ENCODE measurements around the gene MPZL3.

MPZL3 gene

GRCh38 chr11:118264569-118265465 lies 12.7 kb upstream of the MPZL3 start:
- DNase-seq: no peak

- peak; percentile 29 for DNase-seq
Measured at GRCh38 chr11:118263695-118264568, 11.8 kb upstream of the MPZL3 start, which contains the start of gene MPZL2. Gene MPZL2, minus strand, starts transcription at chr11:118264297. Its CDS starts 144 bp downstream, at chr11:118264153.

- DNase-seq: no peak
Measured at GRCh38 chr11:118263112-118263511, 10.9 kb upstream of the MPZL3 start.

GRCh38 chr11:118260353-118260752 lies 8.2 kb upstream of the MPZL3 start:
- DNase-seq: no peak

GRCh38 chr11:118259138-118259537 lies 7.0 kb upstream of the MPZL3 start:
- DNase-seq: no peak

- DNase-seq: peak; percentile 36
Measured at GRCh38 chr11:118258410-118258809, 6.2 kb upstream of the MPZL3 start.

- no peak for DNase-seq
Measured at GRCh38 chr11:118252688-118253087, 523 bp upstream of the MPZL3 start.

GRCh38 chr11:118247041-118247440 lies 5.1 kb downstream of the MPZL3 start:
- DNase-seq: peak; percentile 54

GRCh38 chr11:118245936-118246562 lies 6.1 kb downstream of the MPZL3 start:
- DNase-seq: no peak

- DNase-seq: no peak
Measured at GRCh38 chr11:118243993-118244762, 8.0 kb downstream of the MPZL3 start.

GRCh38 chr11:118243161-118243560 lies 9.0 kb downstream of the MPZL3 start:
- no peak for DNase-seq

- no peak for DNase-seq
Measured at GRCh38 chr11:118241764-118242098, 10.4 kb downstream of the MPZL3 start.

GRCh38 chr11:118240999-118241763 lies 11.0 kb downstream of the MPZL3 start:
- peak; percentile 94 for DNase-seq

GRCh38 chr11:118239509-118240205 lies 12.5 kb downstream of the MPZL3 start:
- peak; percentile 39 for DNase-seq

GRCh38 chr11:118238929-118239328 lies 13.2 kb downstream of the MPZL3 start:
- peak; percentile 52 for DNase-seq

- no peak for DNase-seq
Measured at GRCh38 chr11:118238421-118238820, 13.7 kb downstream of the MPZL3 start.

- DNase-seq: no peak
Measured at GRCh38 chr11:118236170-118236569, 16.0 kb downstream of the MPZL3 start.

- no peak for DNase-seq
Measured at GRCh38 chr11:118234833-118235232, 17.3 kb downstream of the MPZL3 start.

- no peak for DNase-seq
Measured at GRCh38 chr11:118233850-118234249, 18.3 kb downstream of the MPZL3 start.

- no peak for DNase-seq
Measured at GRCh38 chr11:118233377-118233776, 18.8 kb downstream of the MPZL3 start.

GRCh38 chr11:118232659-118233058 lies 19.5 kb downstream of the MPZL3 start:
- peak; percentile 57 for DNase-seq

Measured in activated CD4-positive, alpha-beta T cell treated with anti-CD3 and anti-CD28 coated beads, Interleukin-2, amount 50 U/mL, for 16 hours (primary cell).